ENCODE results near the gene OR1D5. TPM values are rescaled to one million over a fixed set of nuclear protein-coding genes. Genes with fewer than 3 reads are reported as not detected.
A peak's percentile ranks its signal among the peaks of the same experiment; 100 is the strongest.
"Not testable (repeated sequence)": the region's sequence is repeated elsewhere in the genome, so short reads cannot be mapped to it uniquely, and the experiment has no call there.

Gene OR1D5
- total and polyA plus RNA-seq, 5 experiments from 2014 or later: not detected

- Mint-ChIP-seq H3K9me3 (peaks cover 0 to 18% (median 7%) of the 10 kb centered on the region in 9 donors), H3K27me3 (peaks cover 5 to 37% (median 27%) of the 10 kb centered on the region in 5 donors), H3K4me3 (no peak overlapping the region), H3K36me3 (peaks cover 0 to 3% (median 3%) of the 10 kb centered on the region in 3 donors), H3K27ac (no peak overlapping the region), H3K4me1 (peaks cover 0 to 12% (median 3%) of the 10 kb centered on the region in 4 donors)
- DNase-seq (no peak), ATAC-seq (no peak)
- POLR2A ChIA-PET: no interaction called here
Observed at GRCh38 chr17:3038941-3039340, 24.5 kb downstream of the OR1D5 start.

- Mint-ChIP-seq H3K27me3 (peaks cover 4 to 33% (median 26%) of the 10 kb centered on the region in 5 donors), H3K9me3 (peaks cover 0 to 3% (median 0%) of the 10 kb centered on the region in 9 donors), H3K27ac (no peak overlapping the region), H3K4me1 (peaks cover 0 to 12% (median 3%) of the 10 kb centered on the region in 4 donors), H3K4me3 (no peak overlapping the region), H3K36me3 (peaks cover 0 to 3% (median 2%) of the 10 kb centered on the region in 3 donors)
- ATAC-seq (no peak), DNase-seq (no peak)
- POLR2A ChIA-PET: no interaction called here
Observed at GRCh38 chr17:3037259-3037658, 26.1 kb downstream of the OR1D5 start.

GRCh38 chr17:3036800-3037199 is 26.6 kb downstream of the OR1D5 start:
- DNase-seq: no peak
- H3K4me1 Mint-ChIP-seq: peaks cover 0 to 12% (median 3%) of the 10 kb centered on the region in 4 donors
- no peak overlapping the region for H3K27ac Mint-ChIP-seq
- POLR2A ChIA-PET: no interaction called here
- peaks cover 0 to 3% (median 0%) of the 10 kb centered on the region in 3 donors for H3K36me3 Mint-ChIP-seq
- H3K4me3 Mint-ChIP-seq: no peak overlapping the region
- H3K9me3 Mint-ChIP-seq: no peaks in the 10 kb centered on the region
- peaks cover 4 to 28% (median 22%) of the 10 kb centered on the region in 5 donors for H3K27me3 Mint-ChIP-seq
- ATAC-seq: no peak

GRCh38 chr17:3035968-3036280 is 27.5 kb downstream of the OR1D5 start:
- Mint-ChIP-seq H3K4me1 (peaks cover 0 to 12% (median 3%) of the 10 kb centered on the region in 4 donors), H3K27ac (no peak overlapping the region), H3K9me3 (no peaks in the 10 kb centered on the region), H3K36me3 (peaks cover 0 to 3% (median 0%) of the 10 kb centered on the region in 3 donors), H3K27me3 (peaks cover 4 to 19% (median 15%) of the 10 kb centered on the region in 5 donors), H3K4me3 (no peak overlapping the region)
- ATAC-seq: no peak
- no peak for DNase-seq
- POLR2A ChIA-PET: no interaction called here

GRCh38 chr17:3035256-3035967 is 28.0 kb downstream of the OR1D5 start:
- H3K9me3 Mint-ChIP-seq: no peaks in the 10 kb centered on the region
- H3K4me3 Mint-ChIP-seq: no peak overlapping the region
- H3K27ac Mint-ChIP-seq: no peak overlapping the region
- POLR2A ChIA-PET: no interaction called here
- peaks cover 0 to 12% (median 3%) of the 10 kb centered on the region in 4 donors for H3K4me1 Mint-ChIP-seq
- DNase-seq: peak in 1 of 10 donors; percentile 6
- no peak for ATAC-seq
- H3K36me3 Mint-ChIP-seq: peaks cover 0 to 6% (median 3%) of the 10 kb centered on the region in 3 donors
- peaks cover 4 to 18% (median 11%) of the 10 kb centered on the region in 5 donors for H3K27me3 Mint-ChIP-seq

GRCh38 chr17:3034578-3034920 is 28.9 kb downstream of the OR1D5 start:
- no peaks in the 10 kb centered on the region for H3K9me3 Mint-ChIP-seq
- peaks cover 0 to 11% (median 4%) of the 10 kb centered on the region in 3 donors for H3K36me3 Mint-ChIP-seq
- H3K4me3 Mint-ChIP-seq: no peak overlapping the region
- DNase-seq (peak in 1 of 10 donors; percentile 6), ATAC-seq (no peak)
- peaks cover 0 to 9% (median 5%) of the 10 kb centered on the region in 5 donors for H3K27me3 Mint-ChIP-seq
- POLR2A ChIA-PET: no interaction called here
- peaks cover 0 to 6% (median 1%) of the 10 kb centered on the region in 4 donors for H3K4me1 Mint-ChIP-seq
- H3K27ac Mint-ChIP-seq: no peak overlapping the region

GRCh38 chr17:3033741-3034577 is 29.4 kb downstream of the OR1D5 start:
- Mint-ChIP-seq H3K27me3 (peaks cover 0 to 8% (median 4%) of the 10 kb centered on the region in 5 donors), H3K27ac (no peak overlapping the region), H3K4me1 (peaks cover 0 to 2% (median under 1%) of the 10 kb centered on the region in 4 donors), H3K36me3 (peaks cover 0 to 16% (median 9%) of the 10 kb centered on the region in 3 donors), H3K9me3 (no peaks in the 10 kb centered on the region), H3K4me3 (no peak overlapping the region)
- POLR2A ChIA-PET: no interaction called here
- DNase-seq: peak in 1 of 10 donors; percentile 13
- ATAC-seq: no peak

- Mint-ChIP-seq H3K4me1 (peaks cover 0 to 2% (median 0%) of the 10 kb centered on the region in 4 donors), H3K27ac (no peak overlapping the region), H3K27me3 (peaks cover 0 to 8% (median 0%) of the 10 kb centered on the region in 5 donors), H3K9me3 (no peaks in the 10 kb centered on the region), H3K4me3 (no peak overlapping the region), H3K36me3 (peaks cover 0 to 22% (median 9%) of the 10 kb centered on the region in 3 donors)
- POLR2A ChIA-PET: no interaction called here
- ATAC-seq: no peak
- DNase-seq: peak in 1 of 10 donors; percentile 8
Observed at GRCh38 chr17:3033248-3033640, 30.2 kb downstream of the OR1D5 start.

- Mint-ChIP-seq H3K36me3 (peaks cover 0 to 28% (median 14%) of the 10 kb centered on the region in 3 donors), H3K27ac (no peak overlapping the region), H3K4me3 (no peak overlapping the region), H3K4me1 (peaks cover 0 to 2% (median 0%) of the 10 kb centered on the region in 4 donors), H3K27me3 (peaks cover 0 to 8% (median 0%) of the 10 kb centered on the region in 5 donors), H3K9me3 (no peaks in the 10 kb centered on the region)
- DNase-seq (peak in 1 of 10 donors; percentile 10), ATAC-seq (no peak)
- POLR2A ChIA-PET: no interaction called here
Observed at GRCh38 chr17:3032258-3033247, 30.9 kb downstream of the OR1D5 start.

- not testable (repeated sequence) for H3K27ac Mint-ChIP-seq, H3K4me3 Mint-ChIP-seq, H3K9me3 Mint-ChIP-seq, H3K27me3 Mint-ChIP-seq, DNase-seq, H3K4me1 Mint-ChIP-seq, ATAC-seq
- H3K36me3 Mint-ChIP-seq: peaks cover 0 to 36% (median 14%) of the 10 kb centered on the region in 3 donors
- POLR2A ChIA-PET: interaction anchor here (0.6 kb wide), 1 partner anchor 9 kb away, joined by 3 read pairs; no protein-coding TSS in a partner anchor
Observed at GRCh38 chr17:3030852-3031470, 32.4 kb downstream of the OR1D5 start.

- H3K4me1 Mint-ChIP-seq: no peaks in the 10 kb centered on the region
- H3K9me3 Mint-ChIP-seq: no peaks in the 10 kb centered on the region
- no peak overlapping the region for H3K4me3 Mint-ChIP-seq
- peaks cover 0 to 36% (median 14%) of the 10 kb centered on the region in 3 donors for H3K36me3 Mint-ChIP-seq
- no peak for ATAC-seq
- no peak overlapping the region for H3K27ac Mint-ChIP-seq
- no peaks in the 10 kb centered on the region for H3K27me3 Mint-ChIP-seq
- POLR2A ChIA-PET: no interaction called here
- no peak for DNase-seq
Observed at GRCh38 chr17:3030096-3030495, 33.3 kb downstream of the OR1D5 start.

Data from naive thymus-derived CD8-positive, alpha-beta T cell (primary cell).